ENCODE results near the gene QSOX2. TPM values are rescaled to one million over a fixed set of nuclear protein-coding genes. Genes with fewer than 3 reads are reported as not detected.
"Not testable (repeated sequence)": the region's sequence is repeated elsewhere in the genome, so short reads cannot be mapped to it uniquely, and the experiment has no call there.

Gene QSOX2
- polyA plus RNA-seq, 2 of the 4 experiments (the other 2 are of a cell fraction): 22.3 to 30.2 TPM

- Histone ChIP-seq H3K27ac (no peak overlapping the region), H3K4me1 (peaks cover 5% of the 10 kb centered on the region; the same call in 1 of the 3 replicates), H3K9me3 (no peaks in the 10 kb centered on the region), H3K4me3 (no peak overlapping the region), H3K4me2 (no peak overlapping the region)
- no peak for TF ChIP-seq SREBF2 (IDR thresholded peaks at IDR 0.05)
- TF ChIP-seq MAZ (IDR thresholded peaks at IDR 0.05; ENCODE audit: borderline replicate concordance, low read depth, low read length): no peak
- TF ChIP-seq ZFP36 (IDR thresholded peaks at IDR 0.05; ENCODE audit: borderline replicate concordance, partially characterized antibody): no peak
- no peak for TF ChIP-seq POLR2A (IDR thresholded peaks at IDR 0.05; ENCODE audit: low read length)
- TF ChIP-seq GATA3 (IDR thresholded peaks at IDR 0.05; ENCODE audit: borderline replicate concordance): no peak
- no peak for TF ChIP-seq E2F6 (IDR thresholded peaks at IDR 0.05; ENCODE audit: borderline replicate concordance, low read depth)
- TF ChIP-seq RNF2 (IDR thresholded peaks at IDR 0.05; ENCODE audit: borderline replicate concordance, low read depth): no peak
- no peak for TF ChIP-seq MAFK (IDR thresholded peaks at IDR 0.05; ENCODE audit: partially characterized antibody)
- CTCF ChIA-PET: interaction anchor here (0.7 to 4.7 kb wide), 13 partner anchors 8 to 302 kb away, joined by 3 to 49 read pairs (median 3); no protein-coding TSS in a partner anchor
- POLR2A ChIA-PET: interaction anchor here (2.4 kb wide), 1 partner anchor 9 kb away, joined by 11 read pairs; no protein-coding TSS in a partner anchor
- FAIRE-seq: no peak
- ATAC-seq: no peak
- 83% methylated on average over 6 of the region's 6 CpGs for WGBS (ENCODE audit: missing lambda C conversion rate)
- no peak for DNase-seq (ENCODE audit: low read depth in 1 of 2, low spot score in 1 of 2)
Observed at GRCh38 chr9:136268735-136269134, 23.1 kb upstream of the QSOX2 start.

GRCh38 chr9:136268318-136268717, 22.7 kb upstream of the QSOX2 start:
- DNase-seq (ENCODE audit: low read depth in 1 of 2, low spot score in 1 of 2): peak in 1 of 2 experiments; percentile 41
- Histone ChIP-seq H3K27ac (no peak overlapping the region), H3K4me3 (no peak overlapping the region), H3K4me2 (no peak overlapping the region), H3K9me3 (no peaks in the 10 kb centered on the region), H3K4me1 (peaks cover 5% of the 10 kb centered on the region; the same call in 1 of the 3 replicates)
- WGBS (ENCODE audit: missing lambda C conversion rate): 63% methylated on average over 6 of the region's 6 CpGs
- TF ChIP-seq PHF8 (IDR thresholded peaks at IDR 0.05; ENCODE audit: borderline replicate concordance, low read depth) (no peak), HOXA7 (CRISPR knock-in tag; IDR thresholded peaks at IDR 0.05) (no peak), RAD21 (conservative IDR thresholded peaks at IDR 0.05 in 1 of 2, IDR thresholded peaks at IDR 0.05 in 1 of 2) (peak in 1 of 2 experiments; percentile 25; a peak in 1 of 5 replicates), CEBPB (IDR thresholded peaks at IDR 0.05) (no peak), KDM1A (IDR thresholded peaks at IDR 0.05; ENCODE audit: low read depth) (no peak), SMC3 (IDR thresholded peaks at IDR 0.05) (no peak), MAZ (IDR thresholded peaks at IDR 0.05; ENCODE audit: borderline replicate concordance, low read depth, low read length) (no peak)
- ChIA-PET POLR2A (interaction anchor here (2.4 kb wide), 1 partner anchor 10 kb away, joined by 11 read pairs; no protein-coding TSS in a partner anchor), CTCF (interaction anchor here (0.7 to 4.7 kb wide), 16 partner anchors 8 to 301 kb away, joined by 3 to 49 read pairs (median 3); no protein-coding TSS in a partner anchor)
- FAIRE-seq: no peak
- peak in 1 of 2 experiments; percentile 45; a peak in 3 of 6 replicates for ATAC-seq

DNA sequence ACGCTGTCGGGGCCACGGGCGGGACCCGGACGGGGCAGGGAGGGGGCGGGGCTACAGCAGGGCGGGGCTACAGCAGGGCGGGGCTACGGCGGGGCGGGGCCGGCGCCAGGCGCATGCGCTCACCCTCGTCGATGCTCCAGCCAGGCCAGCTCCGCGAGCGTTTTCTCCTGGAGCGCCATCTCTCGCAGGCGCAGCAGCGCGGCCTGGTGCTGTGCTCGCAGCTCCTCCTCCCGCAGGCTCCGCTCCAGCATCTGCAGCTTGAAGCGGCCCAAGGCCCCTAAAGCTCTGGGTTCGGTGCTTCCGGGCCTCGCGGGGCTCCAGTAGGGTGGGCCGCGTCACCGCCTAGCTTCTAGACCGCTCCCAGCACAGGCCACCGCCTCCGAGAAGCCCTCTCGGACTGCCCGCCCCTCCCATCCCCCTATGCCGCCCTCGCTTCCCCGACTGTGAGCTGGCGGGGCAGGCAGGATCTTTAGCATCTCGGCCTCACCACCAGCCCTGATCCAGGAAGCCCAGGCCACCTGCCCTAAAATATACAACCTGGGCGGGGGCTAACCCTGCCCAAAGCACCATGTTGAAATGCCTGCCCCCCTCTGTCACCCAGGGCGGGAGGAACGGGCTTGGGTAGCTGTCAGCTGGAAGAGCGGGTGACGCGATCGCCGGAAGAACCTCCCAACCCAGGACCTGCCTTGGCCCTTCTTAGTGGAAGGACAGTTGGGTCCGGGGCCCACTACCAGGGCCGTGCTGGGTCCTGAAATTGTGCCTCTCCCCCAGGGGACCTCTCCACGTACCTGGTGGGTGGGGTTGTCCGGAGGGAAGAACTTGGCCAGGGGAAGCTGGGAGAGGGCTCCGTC, 21.9 kb upstream of the QSOX2 start:
- ChIA-PET POLR2A (interaction anchor here (0.6 to 2.4 kb wide), 11 partner anchors 8 to 664 kb away, joined by 3 to 11 read pairs (median 4); no protein-coding TSS in a partner anchor), CTCF (interaction anchor here (0.6 to 4.7 kb wide), 18 partner anchors 9 to 301 kb away, joined by 3 to 49 read pairs (median 4); no protein-coding TSS in a partner anchor)
- Histone ChIP-seq H3K27ac (peak overlapping the region; percentile 79 to 86), H3K9me3 (no peaks in the 10 kb centered on the region), H3K4me2 (peak overlapping the region; percentile 84), H3K4me3 (peak overlapping the region; percentile 46), H3K4me1 (peaks cover 5% of the 10 kb centered on the region; the same call in 1 of the 3 replicates)
- DNase-seq (ENCODE audit: low read depth in 1 of 2, low spot score in 1 of 2): peak; percentile 85 to 89
- TF ChIP-seq PHF8 (IDR thresholded peaks at IDR 0.05; ENCODE audit: borderline replicate concordance, low read depth): peak; percentile 62; the same call in 1 of the 2 replicates
- no peak for TF ChIP-seq BHLHE40 (IDR thresholded peaks at IDR 0.05; ENCODE audit: low read depth, low read length)
- TF ChIP-seq POLR2A (IDR thresholded peaks at IDR 0.05; ENCODE audit: low read length): peak; percentile 94
- peak; percentile 66 for TF ChIP-seq MAX (IDR thresholded peaks at IDR 0.05)
- TF ChIP-seq KDM1A (IDR thresholded peaks at IDR 0.05; ENCODE audit: low read depth): 0 out of 2 replicates have a peak, but pooled peaks have one; percentile 31
- no peak for TF ChIP-seq NFE2L2 (conservative IDR thresholded peaks at IDR 0.05; ENCODE audit: low read length)
- TF ChIP-seq, protein P1, sequence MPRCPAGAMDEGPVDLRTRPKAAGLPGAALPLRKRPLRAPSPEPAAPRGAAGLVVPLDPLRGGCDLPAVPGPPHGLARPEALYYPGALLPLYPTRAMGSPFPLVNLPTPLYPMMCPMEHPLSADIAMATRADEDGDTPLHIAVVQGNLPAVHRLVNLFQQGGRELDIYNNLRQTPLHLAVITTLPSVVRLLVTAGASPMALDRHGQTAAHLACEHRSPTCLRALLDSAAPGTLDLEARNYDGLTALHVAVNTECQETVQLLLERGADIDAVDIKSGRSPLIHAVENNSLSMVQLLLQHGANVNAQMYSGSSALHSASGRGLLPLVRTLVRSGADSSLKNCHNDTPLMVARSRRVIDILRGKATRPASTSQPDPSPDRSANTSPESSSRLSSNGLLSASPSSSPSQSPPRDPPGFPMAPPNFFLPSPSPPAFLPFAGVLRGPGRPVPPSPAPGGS (IDR thresholded peaks at IDR 0.05): 0 out of 3 replicates have a peak, but pooled peaks have one; percentile 55
- peak; percentile 29; the same call in 2 of the 3 replicates for TF ChIP-seq CTCF (IDR thresholded peaks at IDR 0.05)
- peak in 1 of 2 experiments; percentile 38; a peak in 1 of 5 replicates for TF ChIP-seq RAD21 (conservative IDR thresholded peaks at IDR 0.05 in 1 of 2, IDR thresholded peaks at IDR 0.05 in 1 of 2)
- 0 out of 3 replicates have a peak, but pooled peaks have one; percentile 20 for TF ChIP-seq SMC3 (IDR thresholded peaks at IDR 0.05)
- peak; percentile 100 for TF ChIP-seq ZFP36 (IDR thresholded peaks at IDR 0.05; ENCODE audit: borderline replicate concordance, partially characterized antibody)
- peak in 1 of 2 experiments; percentile 78; a peak in 2 of 5 replicates for TF ChIP-seq JUN (IDR thresholded peaks at IDR 0.05)
- no peak for TF ChIP-seq ZNF302 (CRISPR knock-in tag; IDR thresholded peaks at IDR 0.05)
- ATAC-seq: peak; percentile 84 to 93
- no peak for FAIRE-seq
- WGBS (ENCODE audit: missing lambda C conversion rate): 25% methylated on average over 27 of the region's 60 CpGs

- H3K4me1 ChIP-seq; ATAC-seq; H3K9me3 ChIP-seq; DNase-seq (ENCODE audit: low read depth in 1 of 2, low spot score in 1 of 2); FAIRE-seq: not testable (repeated sequence)
- ChIA-PET POLR2A (interaction anchor here (0.6 to 2.4 kb wide), 11 partner anchors 9 to 663 kb away, joined by 3 to 11 read pairs (median 4); no protein-coding TSS in a partner anchor), CTCF (interaction anchor here (0.6 to 4.7 kb wide), 11 partner anchors 10 to 300 kb away, joined by 3 to 49 read pairs (median 4); no protein-coding TSS in a partner anchor)
- Histone ChIP-seq H3K4me2 (peak overlapping the region; percentile 84), H3K27ac (peak overlapping the region; percentile 59 to 86), H3K4me3 (peak overlapping the region; percentile 46)
- WGBS (ENCODE audit: missing lambda C conversion rate): 60% methylated on average over 18 of the region's 18 CpGs
Observed at GRCh38 chr9:136266641-136267040, 21.0 kb upstream of the QSOX2 start.
